T-helper 1 cell (primary cell): ENCODE measurements around the gene GPM6B.

Source experiments
- DNase-seq, 5 donors: peaks; one replicate each; pipeline ENCODE4 v3.0.0-alpha.2; 2012 to 2020

The GPM6B gene

GRCh38 chrX:13824746-13825145, 7.9 kb upstream of the GPM6B start:
- no peak for DNase-seq

GRCh38 chrX:13821738-13822137, 4.8 kb upstream of the GPM6B start:
- no peak for DNase-seq

- DNase-seq, result no peak
These were observed 717 bp downstream of the GPM6B start for GRCh38 chrX:13816176-13816575.

GRCh38 chrX:13815664-13816063, 1.2 kb downstream of the GPM6B start:
- DNase-seq, result no peak

GRCh38 chrX:13808865-13809264, 8.0 kb downstream of the GPM6B start:
- no peak for DNase-seq

- no peak for DNase-seq
These were observed 8.6 kb downstream of the GPM6B start for GRCh38 chrX:13808293-13808692.

GRCh38 chrX:13805241-13805640, 11.7 kb downstream of the GPM6B start:
- DNase-seq, result no peak

- no peak for DNase-seq
These were observed 13.8 kb downstream of the GPM6B start for GRCh38 chrX:13803116-13803515.

- no peak for DNase-seq
These were observed 18.7 kb downstream of the GPM6B start for GRCh38 chrX:13798184-13798583.

GRCh38 chrX:13797512-13797911, 19.4 kb downstream of the GPM6B start:
- no peak for DNase-seq

GRCh38 chrX:13794417-13794816, 22.5 kb downstream of the GPM6B start:
- no peak for DNase-seq

- no peak for DNase-seq
These were observed 23.0 kb downstream of the GPM6B start for GRCh38 chrX:13793897-13794296.

- no peak for DNase-seq
These were observed 25.3 kb downstream of the GPM6B start for GRCh38 chrX:13791559-13791958.

GRCh38 chrX:13791145-13791544, 25.7 kb downstream of the GPM6B start:
- DNase-seq, result no peak

GRCh38 chrX:13790206-13791131, 26.4 kb downstream of the GPM6B start:
- DNase-seq, result no peak

- no peak for DNase-seq
These were observed 30.8 kb downstream of the GPM6B start for GRCh38 chrX:13786048-13786447.

- no peak for DNase-seq
These were observed 35.9 kb downstream of the GPM6B start for GRCh38 chrX:13780868-13781427.

- DNase-seq, result no peak
These were observed 38.0 kb downstream of the GPM6B start for GRCh38 chrX:13778916-13779315.

GRCh38 chrX:13776387-13776786, 40.5 kb downstream of the GPM6B start:
- no peak for DNase-seq

GRCh38 chrX:13775837-13776236, 41.1 kb downstream of the GPM6B start:
- DNase-seq, result no peak

GRCh38 chrX:13774696-13775095, 42.2 kb downstream of the GPM6B start:
- DNase-seq, result no peak

- DNase-seq, result no peak
These were observed 46.8 kb downstream of the GPM6B start for GRCh38 chrX:13770013-13770535.

GRCh38 chrX:13768939-13769338, 48.0 kb downstream of the GPM6B start:
- no peak for DNase-seq

- no peak for DNase-seq
These were observed 52.1 kb downstream of the GPM6B start for GRCh38 chrX:13764765-13765164.
